T-helper 2 cell treated with Interferon-gamma antibody and Interleukin-4, amounts not matched to agents 100 ng/mL and 5 ng/mL, for 36 hours (primary cell): ENCODE measurements around the gene FHDC1. TPM values are rescaled to one million over a fixed set of nuclear protein-coding genes. Genes with fewer than 3 reads are reported as not detected.

Experiments
- intact Hi-C: fragments of 100-400 bp; cut with micrococcal nuclease; formaldehyde crosslinking; loops from one replicate; pipeline ENCODE4 v1.15.1; 2023
- total RNA-seq: library from RNA; stranded (reverse); gene quantifications from 2 replicates; pipeline ENCODE4 v1.2.3, GENCODE V29; 2022

Gene FHDC1
- total RNA-seq, 1 donor from 2014 or later = 0.07 TPM

GRCh38 chr4:152929888-152930287 is 6.2 kb upstream of the FHDC1 start:
- intact Hi-C loops = no loop called here

- intact Hi-C loops = loop anchor here (5.0 kb wide), 1 partner anchor 192 kb away; no protein-coding TSS in a partner anchor
Measured at GRCh38 chr4:152935143-152935542, 980 bp upstream of the FHDC1 start.

GRCh38 chr4:152936446-152937335 is 568 bp downstream of the FHDC1 start:
- intact Hi-C loops = loop anchor here (1.0 to 5.0 kb wide), 2 partner anchors 157 to 191 kb away; partner anchors contain the start of genes ARFIP1 and TIGD4

- intact Hi-C loops = loop anchor here (1.0 to 5.0 kb wide), 2 partner anchors 158 to 190 kb away; partner anchors contain the start of genes ARFIP1 and TIGD4
Measured at GRCh38 chr4:152937336-152938236, 1.5 kb downstream of the FHDC1 start.

GRCh38 chr4:152938237-152938947 is 2.3 kb downstream of the FHDC1 start:
- intact Hi-C loops = loop anchor here (5.0 kb wide), 1 partner anchor 189 kb away; no protein-coding TSS in a partner anchor

GRCh38 chr4:152939621-152940020 is 3.5 kb downstream of the FHDC1 start:
- intact Hi-C loops = loop anchor here (5.0 kb wide), 1 partner anchor 188 kb away; no protein-coding TSS in a partner anchor

- intact Hi-C loops = no loop called here
Measured at GRCh38 chr4:152940461-152940860, 4.3 kb downstream of the FHDC1 start.

GRCh38 chr4:152941411-152941810 is 5.3 kb downstream of the FHDC1 start:
- intact Hi-C loops = no loop called here

GRCh38 chr4:152942346-152942745 is 6.2 kb downstream of the FHDC1 start:
- intact Hi-C loops = no loop called here

GRCh38 chr4:152943672-152944071 is 7.5 kb downstream of the FHDC1 start:
- intact Hi-C loops = no loop called here

- intact Hi-C loops = no loop called here
Measured at GRCh38 chr4:152944666-152945320, 8.7 kb downstream of the FHDC1 start.

- intact Hi-C loops = no loop called here
Measured at GRCh38 chr4:152945639-152946038, 9.5 kb downstream of the FHDC1 start.

- intact Hi-C loops = no loop called here
Measured at GRCh38 chr4:152946446-152946845, 10.3 kb downstream of the FHDC1 start.

GRCh38 chr4:152947311-152947710 is 11.2 kb downstream of the FHDC1 start:
- intact Hi-C loops = no loop called here

GRCh38 chr4:152949930-152950329 is 13.8 kb downstream of the FHDC1 start:
- intact Hi-C loops = no loop called here

- intact Hi-C loops = no loop called here
Measured at GRCh38 chr4:152950402-152951274, 14.5 kb downstream of the FHDC1 start.

- intact Hi-C loops = no loop called here
Measured at GRCh38 chr4:152951348-152951747, 15.2 kb downstream of the FHDC1 start.

GRCh38 chr4:152953514-152953913 is 17.4 kb downstream of the FHDC1 start:
- intact Hi-C loops = no loop called here

- intact Hi-C loops = no loop called here
Measured at GRCh38 chr4:152954741-152955140, 18.6 kb downstream of the FHDC1 start.
